Transverse colon (tissue), 4 donors: Measurements from ENCODE around the gene USPL1. TPM values are rescaled to one million over a fixed set of nuclear protein-coding genes. Genes with fewer than 3 reads are reported as not detected.

Experiments
- DNase-seq: peaks from one replicate; pipeline ENCODE4 v3.0.0-alpha.2; 2019
- H3K27ac ChIP-seq, 4 donors: fragments of 200-600 bp; sonication (generic); 2 replicates each; pipeline ENCODE4 v1.5.1; 2016 to 2018; ENCODE audit warnings: inconsistent platforms in 4 of 4
- H3K27me3 ChIP-seq: fragments of 200-600 bp; sonication (generic); 2 replicates; pipeline ENCODE4 v1.5.1; 2017; ENCODE audit warnings: inconsistent platforms
- H3K36me3 ChIP-seq, 4 donors: fragments of 200-600 bp; sonication (generic); 2 replicates each; pipeline ENCODE4 v1.5.1; 2017 to 2019; ENCODE audit warnings: inconsistent platforms in 4 of 4
- H3K4me1 ChIP-seq, 4 donors: fragments of 200-600 bp; sonication (generic); 2 replicates each; pipeline ENCODE4 v1.5.1; 2017 to 2020; ENCODE audit warnings: inconsistent platforms in 4 of 4
- H3K4me3 ChIP-seq, 4 donors: fragments of 200-600 bp; sonication (generic); 1 replicate in 1 of 4; 2 replicates in 3 of 4; pipeline versions ENCODE4 v1.5.1 to v1.6.1; 2017 to 2019; ENCODE audit warnings: inconsistent platforms in 4 of 4
- H3K9me3 ChIP-seq, 2 donors: fragments of 200-600 bp; sonication (generic); 2 replicates each; pipeline ENCODE4 v1.5.1; 2017 to 2019; ENCODE audit warnings: inconsistent platforms in 2 of 2
- CTCF ChIP-seq, 5 experiments: fragments of 200-600 bp in 3 of 5; fragments of 450-650 bp in 2 of 5; sonication (generic) in 3 of 5; IDR thresholded peaks; 1 replicate in 2 of 5; 2 replicates in 3 of 5; pipeline ENCODE4 v1.5.1; 2016 to 2017; ENCODE audit warnings: antibody characterized with exemption in 5 of 5, inconsistent platforms in 3 of 5, mild to moderate bottlenecking in 2 of 5, moderate library complexity in 1 of 5
- EP300 ChIP-seq: sonication (generic); formaldehyde crosslinking; IDR thresholded peaks from one replicate; pipeline ENCODE4 v1.6.1; 2017; ENCODE audit warnings: antibody characterized with exemption, low read depth
- POLR2A ChIP-seq: fragments of 450-650 bp; IDR thresholded peaks from one replicate; pipeline ENCODE4 v1.6.1; 2016; ENCODE audit warnings: antibody characterized with exemption, mild to moderate bottlenecking, moderate library complexity
- POLR2AphosphoS5 ChIP-seq, 3 donors: sonication (generic); formaldehyde crosslinking; IDR thresholded peaks; one replicate each; pipeline ENCODE4 v1.6.1; 2016; ENCODE audit warnings: antibody characterized with exemption in 3 of 3
- WGBS, 2 donors: methylation state at CpG; one replicate each; pipeline ENCODE4 v1.1.5; 2018; ENCODE audit warnings: low coverage in 1 of 2; 5-methylcytosine and 5-hydroxymethylcytosine counted together
- in situ Hi-C, 4 donors: fragments of 200-750 bp; cut with MboI; loops; one replicate each; pipeline versions ENCODE4 v1.15.0 to v1.15.1; 2017; ENCODE audit warnings: low sequenced_read_pairs in 3 of 4, low pct_ligation_motif_present in 1 of 4, low pct_unique_long_range_greater_than_20kb in 1 of 4
- intact Hi-C: fragments of 100-400 bp; cut with DNase I; formaldehyde crosslinking; loops from one replicate; pipeline ENCODE4 v1.15.1; 2023; ENCODE audit warnings: low total_unique reads
- total RNA-seq, 4 donors: library from RNA; depleted of rRNA; stranded (reverse); fragments of >200 nt; gene quantifications; one replicate each; pipeline ENCODE4 v1.1.0, GENCODE V29; 2016

The USPL1 gene
- total RNA-seq, 4 donors from 2014 or later: 8.6 to 27.3 (median 16.9) TPM

- no peaks in the 10 kb centered on the region for H3K27me3 ChIP-seq
- no peak for DNase-seq
- peaks cover 3 to 32% (median 17%) of the 10 kb centered on the region in 4 donors for H3K4me1 ChIP-seq
- intact Hi-C loops (loop anchor here (10.0 kb wide), 1 partner anchor 71 kb away; the partner anchor contains the start of gene USPL1), in situ Hi-C loops (loop anchor here in 1 of 4 donors (10.0 kb wide), 1 partner anchor 109 kb away; no protein-coding TSS in a partner anchor)
- no peaks in the 10 kb centered on the region for H3K36me3 ChIP-seq
- no peak for TF ChIP-seq CTCF (IDR thresholded peaks at IDR 0.05)
- no peak for TF ChIP-seq POLR2AphosphoS5 (IDR thresholded peaks at IDR 0.05)
- TF ChIP-seq EP300: no peak
- TF ChIP-seq POLR2A: no peak
- H3K27ac ChIP-seq: peak overlapping the region; percentile 40 to 78 (median 76)
- H3K4me3 ChIP-seq: no peak overlapping the region
- no peaks in the 10 kb centered on the region for H3K9me3 ChIP-seq
- 63 to 66% methylated on average over 1 to 2 of the region's 2 CpGs for WGBS, 2 donors
Measured at GRCh38 chr13:30685987-30686386, 68.3 kb downstream of the USPL1 start.

GRCh38 chr13:30687601-30688000, 69.9 kb downstream of the USPL1 start:
- H3K4me1 ChIP-seq: peaks cover 0 to 24% (median 16%) of the 10 kb centered on the region in 4 donors
- WGBS, 2 donors: 75 to 93% methylated on average over 3 of the region's 3 CpGs
- no peak overlapping the region for H3K27ac ChIP-seq
- H3K36me3 ChIP-seq: no peaks in the 10 kb centered on the region
- in situ Hi-C loops: loop anchor here in 1 of 4 donors (10.0 kb wide), 1 partner anchor 107 kb away; no protein-coding TSS in a partner anchor
- H3K27me3 ChIP-seq: no peaks in the 10 kb centered on the region
- intact Hi-C loops: loop anchor here (10.0 kb wide), 1 partner anchor 73 kb away; the partner anchor contains the start of gene USPL1
- H3K4me3 ChIP-seq: no peak overlapping the region
- TF ChIP-seq CTCF (IDR thresholded peaks at IDR 0.05) (no peak), POLR2AphosphoS5 (IDR thresholded peaks at IDR 0.05) (no peak), POLR2A (no peak), EP300 (no peak)
- no peak for DNase-seq
- H3K9me3 ChIP-seq: no peaks in the 10 kb centered on the region

- intact Hi-C loops: loop anchor here (10.0 kb wide), 1 partner anchor 75 kb away; the partner anchor contains the start of gene USPL1
- H3K27ac ChIP-seq: peak overlapping the region; percentile 71 to 79 (median 74)
- in situ Hi-C loops: loop anchor here in 1 of 4 donors (10.0 kb wide), 1 partner anchor 105 kb away; no protein-coding TSS in a partner anchor
Measured at GRCh38 chr13:30689752-30690151, 72.0 kb downstream of the USPL1 start.

More at GRCh38 chr13:30689752-30690151, 72.0 kb downstream of the USPL1 start:
- H3K27me3 ChIP-seq: no peaks in the 10 kb centered on the region
- H3K4me3 ChIP-seq: peak overlapping the region in 1 of 4 donors; percentile 43
- no peak for DNase-seq
- H3K9me3 ChIP-seq: no peaks in the 10 kb centered on the region
- peaks cover 0 to 22% (median 16%) of the 10 kb centered on the region in 4 donors for H3K4me1 ChIP-seq
- 65 to 77% methylated on average over 4 to 14 of the region's 14 CpGs for WGBS, 2 donors
- H3K36me3 ChIP-seq: no peaks in the 10 kb centered on the region
- TF ChIP-seq EP300 (no peak), CTCF (IDR thresholded peaks at IDR 0.05) (no peak), POLR2A (no peak), POLR2AphosphoS5 (IDR thresholded peaks at IDR 0.05) (no peak)
